GM12878 (cell line): ENCODE measurements around the gene ABCB9. TPM values are rescaled to one million over a fixed set of nuclear protein-coding genes. Genes with fewer than 3 reads are reported as not detected.

Source experiments
- ATAC-seq: fragments of 200-7000 bp; cut with Tn5 transposase; 3 replicates; pipeline ENCODE4 v1.9.1; 2020; ENCODE audit warnings: mild to moderate bottlenecking, moderate library complexity
- BruUV-seq: library from RNA; stranded (reverse); fragments of 400-500 nt; replicated peaks from 2 replicates; lab custom pipeline; 2021; lab: Mats Ljungman, UMichigan
- CTCF ChIA-PET: fragments of 300-600 bp; sonication (Branson Sonifier 250); formaldehyde crosslinking; extraction: SDS; loops from one replicate; lab custom pipeline; 2021; ENCODE audit warnings: inconsistent platforms; lab: Yijun Ruan, JAX
- POLR2A ChIA-PET: fragments of 350-600 bp; formaldehyde crosslinking; extraction: SDS; loops from one replicate; lab custom pipeline; 2021; ENCODE audit warnings: inconsistent platforms; lab: Charles Lee
- RAD21 ChIA-PET: fragments of 300-600 bp; sonication (Branson Sonifier 250); formaldehyde crosslinking; loops from one replicate; lab custom pipeline; 2023; ENCODE audit warnings: antibody characterized with exemption; ENCODE audit not compliant: unreplicated experiment; lab: Charles Lee
- SMC1A ChIA-PET: fragments of 300-600 bp; sonication (Branson Sonifier 250); formaldehyde crosslinking; loops from one replicate; lab custom pipeline; 2023; ENCODE audit not compliant: unreplicated experiment, uncharacterized antibody; lab: Charles Lee
- DNase-seq: peaks from one replicate; pipeline ENCODE4 v3.0.0-alpha.2; 2011; ENCODE audit warnings: low read depth, low spot score
- FAIRE-seq: peaks from 3 replicates; lab custom pipeline; 2011; peaks lifted over from hg19 to GRCh38; lab: Jason Lieb, UNC
- H2AFZ ChIP-seq: 2 replicates; pipeline ENCODE4 v1.6.0; 2011; ENCODE audit warnings: low read depth, low read length, control low read depth; ENCODE audit not compliant: control insufficient read depth
- H3K27ac ChIP-seq: 2 replicates; pipeline ENCODE4 v1.5.1; 2011; ENCODE audit warnings: control low read depth; ENCODE audit not compliant: control insufficient read depth, insufficient read depth
- H3K27me3 ChIP-seq, 2 experiments: replicated peaks in 1 of 2; 2 replicates each; pipeline versions ENCODE4 v1.6.0 to v1.6.1; 2011; ENCODE audit warnings: low read length in 1 of 2; ENCODE audit not compliant: control insufficient read depth in 2 of 2, insufficient read depth in 2 of 2
- H3K36me3 ChIP-seq, 2 experiments: 2 replicates each; pipeline ENCODE4 v1.5.1; 2011; ENCODE audit warnings: low read length in 1 of 2; ENCODE audit not compliant: control insufficient read depth in 2 of 2, insufficient read depth in 2 of 2
- H3K4me1 ChIP-seq: 2 replicates; pipeline ENCODE4 v1.6.1; 2011; ENCODE audit warnings: mild to moderate bottlenecking, low read length, moderate library complexity, mixed read lengths; ENCODE audit not compliant: control insufficient read depth, insufficient read depth
- H3K4me2 ChIP-seq: 2 replicates; pipeline ENCODE4 v1.6.0; 2011; ENCODE audit warnings: control low read depth; ENCODE audit not compliant: control insufficient read depth, insufficient read depth
- H3K4me3 ChIP-seq: fragments of 200-600 bp; sonication (generic); 2 replicates; pipeline ENCODE4 v1.5.1; 2016
- H3K79me2 ChIP-seq: 2 replicates; pipeline ENCODE4 v1.6.0; 2011; ENCODE audit warnings: low read length; ENCODE audit not compliant: control insufficient read depth, insufficient read depth
- H3K9ac ChIP-seq: 2 replicates; pipeline ENCODE4 v1.8.0; 2011; ENCODE audit warnings: low read length, control low read depth, mixed read lengths; ENCODE audit not compliant: control insufficient read depth, insufficient read depth
- H3K9me3 ChIP-seq: replicated peaks from 3 replicates; pipeline ENCODE4 v1.5.1; 2011; ENCODE audit warnings: mild to moderate bottlenecking, low read length; ENCODE audit not compliant: control insufficient read depth, insufficient read depth
- H4K20me1 ChIP-seq: 2 replicates; pipeline ENCODE4 v1.6.0; 2011; ENCODE audit not compliant: control insufficient read depth, insufficient read depth
- BHLHE40 ChIP-seq, 2 experiments: fragments of 450-650 bp in 1 of 2; IDR thresholded peaks; 2 replicates each; pipeline ENCODE4 v1.6.1; 2011 to 2017; ENCODE audit warnings: low read depth in 2 of 2, borderline replicate concordance in 1 of 2, improper control_type of control experiment in 1 of 2, low read length in 1 of 2, mild to moderate bottlenecking in 1 of 2
- CBFB ChIP-seq: IDR thresholded peaks from 2 replicates; pipeline ENCODE4 v1.6.1; 2016; ENCODE audit warnings: antibody characterized with exemption, low read depth
- CBX3 ChIP-seq: fragments of 200-600 bp; sonication (generic); IDR thresholded peaks from 2 replicates; pipeline ENCODE4 v1.6.1; 2016; ENCODE audit warnings: low read depth, borderline replicate concordance
- GATAD2B ChIP-seq: fragments of 450-650 bp; conservative IDR thresholded peaks from 2 replicates; pipeline ENCODE4 v1.6.1; 2017; ENCODE audit warnings: low read depth, mild to moderate bottlenecking, moderate library complexity
- IKZF1 ChIP-seq: fragments of 450-650 bp; conservative IDR thresholded peaks from 2 replicates; pipeline ENCODE4 v1.6.1; 2017; ENCODE audit warnings: antibody characterized with exemption, mild to moderate bottlenecking
- MYC ChIP-seq: IDR thresholded peaks from 2 replicates; pipeline ENCODE4 v1.6.1; 2011; ENCODE audit warnings: mild to moderate bottlenecking, low read length, moderate library complexity, inconsistent platforms; ENCODE audit not compliant: insufficient read depth, insufficient replicate concordance, insufficient read length, severe bottlenecking
- NRF1 ChIP-seq: conservative IDR thresholded peaks from 2 replicates; pipeline ENCODE4 v1.6.1; 2011; ENCODE audit warnings: mild to moderate bottlenecking, low read depth, low read length, improper control_type of control experiment
- STAT3 ChIP-seq: IDR thresholded peaks from 2 replicates; pipeline ENCODE4 v1.6.1; 2011; ENCODE audit warnings: low read depth, low read length, improper control_type of control experiment
- SUPT20H ChIP-seq: IDR thresholded peaks from 2 replicates; pipeline ENCODE4 v1.6.1; 2011; ENCODE audit warnings: low read depth, mild to moderate bottlenecking, low read length, moderate library complexity, borderline replicate concordance; ENCODE audit not compliant: control insufficient read depth
- SUZ12 ChIP-seq: fragments of 200-600 bp; sonication (generic); IDR thresholded peaks from one replicate; pipeline ENCODE4 v1.6.1; 2018; ENCODE audit warnings: antibody characterized with exemption, mild to moderate bottlenecking; ENCODE audit not compliant: unreplicated experiment
- ZNF217 ChIP-seq: fragments of 450-650 bp; IDR thresholded peaks from 2 replicates; pipeline ENCODE4 v1.6.1; 2017; ENCODE audit warnings: antibody characterized with exemption, mild to moderate bottlenecking
- WGBS: methylation state at CpG from one replicate; pipeline ENCODE4 v1.1.6; 2016; ENCODE audit warnings: low lambda C conversion rate; ENCODE audit not compliant: insufficient replicate concordance, insufficient coverage; ENCODE audit errors: missing lambda C conversion rate; 5-methylcytosine and 5-hydroxymethylcytosine counted together
- in situ Hi-C: fragments of 300-500 bp; cut with MboI; formaldehyde crosslinking; loops from 9 replicates; pipeline ENCODE4 v1.14.3; 2018; ENCODE audit warnings: mixed read lengths
- intact Hi-C: fragments of 100-400 bp; cut with micrococcal nuclease; formaldehyde crosslinking; loops from one replicate; pipeline ENCODE4 v1.14.2; 2022; ENCODE audit not compliant: unreplicated experiment
- polyA plus RNA-seq, 11 experiments: library from polyadenylated mRNA; depleted of rRNA in 4 of 11; unstranded in 6 of 11; stranded (reverse) in 5 of 11; fragments of >200 nt; fragmentation: Nextera tagmentation in 4 of 11; fragmentation: Illumina TruSeq in 1 of 11; extraction: Ambion mirVana in 4 of 11; extraction: Trizol in 1 of 11; gene quantifications; 1 replicate in 1 of 11; 2 replicates in 10 of 11; pipeline versions ENCODE4 v1.2.1 to v1.2.3, GENCODE V29; 2011 to 2016; ENCODE audit warnings: inconsistent platforms in 2 of 11, missing spikeins in 2 of 11, low read depth in 1 of 11
- total RNA-seq, 4 experiments: library from RNA; depleted of rRNA in 3 of 4; stranded (reverse); fragments of >200 nt in 3 of 4; fragmentation: Illumina TruSeq in 1 of 4; extraction: Trizol in 1 of 4; gene quantifications; 2 replicates each; pipeline versions ENCODE4 v1.2.1 to v1.2.3, GENCODE V29; 2013 to 2021
- TF ChIP-seq, protein P1 (sequence below): fragments of 450-650 bp; IDR thresholded peaks from 2 replicates; pipeline ENCODE4 v1.6.1; 2017; ENCODE audit warnings: mild to moderate bottlenecking
- TF ChIP-seq, protein P2 (sequence below): fragments of 450-650 bp; formaldehyde crosslinking; IDR thresholded peaks from 2 replicates; pipeline ENCODE4 v1.4.0; 2020; ENCODE audit warnings: mild to moderate bottlenecking, moderate library complexity
- TF ChIP-seq, protein P3 (sequence below): fragments of 450-650 bp; IDR thresholded peaks from 2 replicates; pipeline ENCODE4 v1.6.1; 2017; ENCODE audit warnings: low read depth, mild to moderate bottlenecking, moderate library complexity
- TF ChIP-seq, protein P4 (sequence below): IDR thresholded peaks from 2 replicates; pipeline ENCODE4 v1.6.1; 2011; ENCODE audit warnings: borderline replicate concordance, low read depth, mild to moderate bottlenecking, moderate library complexity, low read length; ENCODE audit not compliant: insufficient read depth, poor library complexity, severe bottlenecking

Gene ABCB9
- total and polyA plus RNA-seq, 10 of the 15 experiments (the other 5 are each of a cell fraction or from before 2014, with no cell fraction given) = 0.37 to 4.9 (median 3.1) TPM

DNA sequence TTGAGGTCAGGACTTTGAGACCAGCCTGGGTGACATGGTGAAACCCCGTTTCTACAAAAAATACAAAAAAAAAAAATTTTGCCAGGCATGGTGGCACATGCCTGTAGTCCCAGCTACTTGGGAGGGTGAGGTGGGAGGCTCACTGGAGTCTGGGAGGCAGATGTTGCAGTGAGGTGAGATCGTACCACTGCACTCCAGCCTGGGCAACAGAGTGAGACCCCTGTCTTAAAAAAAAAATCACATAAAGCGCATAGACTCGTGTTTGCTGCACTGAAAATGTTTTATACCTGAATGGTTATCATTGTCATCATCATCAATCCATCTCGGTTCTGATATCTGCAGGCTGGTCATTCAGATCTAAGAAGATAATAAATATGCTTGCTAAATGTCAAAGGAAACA lies 45.6 kb downstream of the ABCB9 start:
- in situ Hi-C loops = no loop called here
- H3K27ac ChIP-seq = no peak overlapping the region
- no peak overlapping the region for H2AFZ ChIP-seq
- no peaks in the 10 kb centered on the region for H3K79me2 ChIP-seq
- no peak overlapping the region for H3K9ac ChIP-seq
- intact Hi-C loops = no loop called here
- ChIA-PET SMC1A (interaction anchor here (0.6 kb wide), 1 partner anchor 20 kb away, joined by 3 read pairs; no protein-coding TSS in a partner anchor), POLR2A (interaction anchor here (1.0 kb wide), 1 partner anchor 27 kb away, joined by 4 read pairs; no protein-coding TSS in a partner anchor), CTCF (interaction anchor here (1.4 kb wide), 1 partner anchor 56 kb away, joined by 3 read pairs; no protein-coding TSS in a partner anchor), RAD21 (no interaction called here)
- TF ChIP-seq CBFB (no peak), SUPT20H (no peak), MYC (no peak), GATAD2B (no peak), NRF1 (no peak), SUZ12 (no peak), ZNF217 (no peak), CBX3 (no peak), IKZF1 (no peak), STAT3 (no peak), BHLHE40 (IDR thresholded peaks at IDR 0.05; ENCODE audit: borderline replicate concordance in 1 of 2, low read depth in 2 of 2, low read length in 1 of 2) (no peak)
- TF ChIP-seq, protein P1, sequence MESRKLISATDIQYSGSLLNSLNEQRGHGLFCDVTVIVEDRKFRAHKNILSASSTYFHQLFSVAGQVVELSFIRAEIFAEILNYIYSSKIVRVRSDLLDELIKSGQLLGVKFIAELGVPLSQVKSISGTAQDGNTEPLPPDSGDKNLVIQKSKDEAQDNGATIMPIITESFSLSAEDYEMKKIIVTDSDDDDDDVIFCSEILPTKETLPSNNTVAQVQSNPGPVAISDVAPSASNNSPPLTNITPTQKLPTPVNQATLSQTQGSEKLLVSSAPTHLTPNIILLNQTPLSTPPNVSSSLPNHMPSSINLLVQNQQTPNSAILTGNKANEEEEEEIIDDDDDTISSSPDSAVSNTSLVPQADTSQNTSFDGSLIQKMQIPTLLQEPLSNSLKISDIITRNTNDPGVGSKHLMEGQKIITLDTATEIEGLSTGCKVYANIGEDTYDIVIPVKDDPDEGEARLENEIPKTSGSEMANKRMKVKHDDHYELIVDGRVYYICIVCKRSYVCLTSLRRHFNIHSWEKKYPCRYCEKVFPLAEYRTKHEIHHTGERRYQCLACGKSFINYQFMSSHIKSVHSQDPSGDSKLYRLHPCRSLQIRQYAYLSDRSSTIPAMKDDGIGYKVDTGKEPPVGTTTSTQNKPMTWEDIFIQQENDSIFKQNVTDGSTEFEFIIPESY = no peak
- TF ChIP-seq, protein P2, sequence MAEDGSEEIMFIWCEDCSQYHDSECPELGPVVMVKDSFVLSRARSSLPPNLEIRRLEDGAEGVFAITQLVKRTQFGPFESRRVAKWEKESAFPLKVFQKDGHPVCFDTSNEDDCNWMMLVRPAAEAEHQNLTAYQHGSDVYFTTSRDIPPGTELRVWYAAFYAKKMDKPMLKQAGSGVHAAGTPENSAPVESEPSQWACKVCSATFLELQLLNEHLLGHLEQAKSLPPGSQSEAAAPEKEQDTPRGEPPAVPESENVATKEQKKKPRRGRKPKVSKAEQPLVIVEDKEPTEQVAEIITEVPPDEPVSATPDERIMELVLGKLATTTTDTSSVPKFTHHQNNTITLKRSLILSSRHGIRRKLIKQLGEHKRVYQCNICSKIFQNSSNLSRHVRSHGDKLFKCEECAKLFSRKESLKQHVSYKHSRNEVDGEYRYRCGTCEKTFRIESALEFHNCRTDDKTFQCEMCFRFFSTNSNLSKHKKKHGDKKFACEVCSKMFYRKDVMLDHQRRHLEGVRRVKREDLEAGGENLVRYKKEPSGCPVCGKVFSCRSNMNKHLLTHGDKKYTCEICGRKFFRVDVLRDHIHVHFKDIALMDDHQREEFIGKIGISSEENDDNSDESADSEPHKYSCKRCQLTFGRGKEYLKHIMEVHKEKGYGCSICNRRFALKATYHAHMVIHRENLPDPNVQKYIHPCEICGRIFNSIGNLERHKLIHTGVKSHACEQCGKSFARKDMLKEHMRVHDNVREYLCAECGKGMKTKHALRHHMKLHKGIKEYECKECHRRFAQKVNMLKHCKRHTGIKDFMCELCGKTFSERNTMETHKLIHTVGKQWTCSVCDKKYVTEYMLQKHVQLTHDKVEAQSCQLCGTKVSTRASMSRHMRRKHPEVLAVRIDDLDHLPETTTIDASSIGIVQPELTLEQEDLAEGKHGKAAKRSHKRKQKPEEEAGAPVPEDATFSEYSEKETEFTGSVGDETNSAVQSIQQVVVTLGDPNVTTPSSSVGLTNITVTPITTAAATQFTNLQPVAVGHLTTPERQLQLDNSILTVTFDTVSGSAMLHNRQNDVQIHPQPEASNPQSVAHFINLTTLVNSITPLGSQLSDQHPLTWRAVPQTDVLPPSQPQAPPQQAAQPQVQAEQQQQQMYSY (CRISPR knock-in tag) = no peak
- TF ChIP-seq, protein P3, sequence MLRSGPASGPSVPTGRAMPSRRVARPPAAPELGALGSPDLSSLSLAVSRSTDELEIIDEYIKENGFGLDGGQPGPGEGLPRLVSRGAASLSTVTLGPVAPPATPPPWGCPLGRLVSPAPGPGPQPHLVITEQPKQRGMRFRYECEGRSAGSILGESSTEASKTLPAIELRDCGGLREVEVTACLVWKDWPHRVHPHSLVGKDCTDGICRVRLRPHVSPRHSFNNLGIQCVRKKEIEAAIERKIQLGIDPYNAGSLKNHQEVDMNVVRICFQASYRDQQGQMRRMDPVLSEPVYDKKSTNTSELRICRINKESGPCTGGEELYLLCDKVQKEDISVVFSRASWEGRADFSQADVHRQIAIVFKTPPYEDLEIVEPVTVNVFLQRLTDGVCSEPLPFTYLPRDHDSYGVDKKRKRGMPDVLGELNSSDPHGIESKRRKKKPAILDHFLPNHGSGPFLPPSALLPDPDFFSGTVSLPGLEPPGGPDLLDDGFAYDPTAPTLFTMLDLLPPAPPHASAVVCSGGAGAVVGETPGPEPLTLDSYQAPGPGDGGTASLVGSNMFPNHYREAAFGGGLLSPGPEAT = no peak
- TF ChIP-seq, protein P4, sequence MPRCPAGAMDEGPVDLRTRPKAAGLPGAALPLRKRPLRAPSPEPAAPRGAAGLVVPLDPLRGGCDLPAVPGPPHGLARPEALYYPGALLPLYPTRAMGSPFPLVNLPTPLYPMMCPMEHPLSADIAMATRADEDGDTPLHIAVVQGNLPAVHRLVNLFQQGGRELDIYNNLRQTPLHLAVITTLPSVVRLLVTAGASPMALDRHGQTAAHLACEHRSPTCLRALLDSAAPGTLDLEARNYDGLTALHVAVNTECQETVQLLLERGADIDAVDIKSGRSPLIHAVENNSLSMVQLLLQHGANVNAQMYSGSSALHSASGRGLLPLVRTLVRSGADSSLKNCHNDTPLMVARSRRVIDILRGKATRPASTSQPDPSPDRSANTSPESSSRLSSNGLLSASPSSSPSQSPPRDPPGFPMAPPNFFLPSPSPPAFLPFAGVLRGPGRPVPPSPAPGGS = no peak
- WGBS = 40% methylated on average over 5 of the region's 5 CpGs
- H3K4me1 ChIP-seq = peaks cover 2% of the 10 kb centered on the region; the same call in 1 of the 2 replicates
- FAIRE-seq (no peak), ATAC-seq (no peak), DNase-seq (no peak)
- no peaks in the 10 kb centered on the region for H4K20me1 ChIP-seq
- no peaks in the 10 kb centered on the region for H3K27me3 ChIP-seq
- no peaks in the 10 kb centered on the region for H3K36me3 ChIP-seq
- H3K4me2 ChIP-seq = no peak overlapping the region
- no peaks in the 10 kb centered on the region; the same call in 2 of the 3 replicates for H3K9me3 ChIP-seq
- BruUV-seq = no TSS peak
- H3K4me3 ChIP-seq = no peak overlapping the region
